Limb (tissue), 2 donors: Measurements from ENCODE around the gene LRRC4C.
"Not testable (repeated sequence)": the region's sequence is repeated elsewhere in the genome, so short reads cannot be mapped to it uniquely, and the experiment has no call there.

Source experiments
- DNase-seq, 2 donors: peaks; one replicate each; pipeline ENCODE4 v3.0.0-alpha.2; 2016; ENCODE audit errors: extremely low spot score in 2 of 2

Gene LRRC4C

GRCh38 chr11:40522080-40522479, 937.4 kb downstream of the LRRC4C start:
- DNase-seq: not testable (repeated sequence)

- no peak for DNase-seq
Observed at GRCh38 chr11:40517122-40517521, 942.3 kb downstream of the LRRC4C start.

GRCh38 chr11:40514124-40514523, 945.3 kb downstream of the LRRC4C start:
- no peak for DNase-seq

- no peak for DNase-seq
Observed at GRCh38 chr11:40513281-40513680, 946.2 kb downstream of the LRRC4C start.

- no peak for DNase-seq
Observed at GRCh38 chr11:40508303-40508702, 951.1 kb downstream of the LRRC4C start.

GRCh38 chr11:40506226-40506625, 953.2 kb downstream of the LRRC4C start:
- DNase-seq: no peak

- DNase-seq: no peak
Observed at GRCh38 chr11:40491341-40491740, 968.1 kb downstream of the LRRC4C start.

GRCh38 chr11:40467771-40468170, 991.7 kb downstream of the LRRC4C start:
- DNase-seq: no peak

- no peak for DNase-seq
Observed at GRCh38 chr11:40445391-40445790, 1014.1 kb downstream of the LRRC4C start.

GRCh38 chr11:40444151-40444550, 1015.3 kb downstream of the LRRC4C start:
- DNase-seq: no peak

GRCh38 chr11:40435344-40435743, 1024.1 kb downstream of the LRRC4C start:
- DNase-seq: no peak

- no peak for DNase-seq
Observed at GRCh38 chr11:40434926-40435325, 1024.5 kb downstream of the LRRC4C start.

GRCh38 chr11:40432358-40432757, 1027.1 kb downstream of the LRRC4C start:
- DNase-seq: no peak

GRCh38 chr11:40425168-40425567, 1034.3 kb downstream of the LRRC4C start:
- no peak for DNase-seq

GRCh38 chr11:40421208-40421981, 1038.1 kb downstream of the LRRC4C start:
- no peak for DNase-seq

GRCh38 chr11:40417627-40418026, 1041.8 kb downstream of the LRRC4C start:
- DNase-seq: no peak

- no peak for DNase-seq
Observed at GRCh38 chr11:40407355-40407754, 1052.1 kb downstream of the LRRC4C start.

GRCh38 chr11:40405614-40406013, 1053.8 kb downstream of the LRRC4C start:
- DNase-seq: no peak

GRCh38 chr11:40403321-40403720, 1056.1 kb downstream of the LRRC4C start:
- no peak for DNase-seq

- no peak for DNase-seq
Observed at GRCh38 chr11:40401132-40401853, 1058.2 kb downstream of the LRRC4C start.

GRCh38 chr11:40397141-40397540, 1062.3 kb downstream of the LRRC4C start:
- no peak for DNase-seq

- no peak for DNase-seq
Observed at GRCh38 chr11:40393511-40393910, 1065.9 kb downstream of the LRRC4C start.

- DNase-seq: no peak
Observed at GRCh38 chr11:40391679-40392078, 1067.8 kb downstream of the LRRC4C start.
